NCI-H446 (cell line): ENCODE measurements around the gene ELAVL1.
"Not testable (repeated sequence)": the region's sequence is repeated elsewhere in the genome, so short reads cannot be mapped to it uniquely, and the experiment has no call there.

Source experiments
- DNase-seq, 2 experiments: peaks; one replicate each; lab custom pipeline; 2025; lab: John Stamatoyannopoulos, UW

The ELAVL1 gene

GRCh38 chr19:7921967-7922835 lies 83.2 kb downstream of the ELAVL1 start:
- DNase-seq, result no peak

- no peak for DNase-seq
Measured at GRCh38 chr19:7921302-7921966, 84.0 kb downstream of the ELAVL1 start.

GRCh38 chr19:7920519-7921301 lies 84.7 kb downstream of the ELAVL1 start:
- DNase-seq, result peak; percentile 96 to 99

- peak; percentile 94 to 98 for DNase-seq
Measured at GRCh38 chr19:7919610-7920518, 85.6 kb downstream of the ELAVL1 start, which contains the start of gene SNAPC2. Gene SNAPC2, plus strand, starts transcription at chr19:7920338. Its CDS starts 29 bp downstream, at chr19:7920367.

- DNase-seq, result no peak
Measured at GRCh38 chr19:7918615-7919421, 86.6 kb downstream of the ELAVL1 start.

GRCh38 chr19:7918062-7918614 lies 87.3 kb downstream of the ELAVL1 start:
- not testable (repeated sequence) for DNase-seq

GRCh38 chr19:7917267-7918061 lies 88.0 kb downstream of the ELAVL1 start:
- DNase-seq, result no peak

- DNase-seq, result no peak
Measured at GRCh38 chr19:7916955-7917266, 88.5 kb downstream of the ELAVL1 start.

GRCh38 chr19:7916103-7916954 lies 89.1 kb downstream of the ELAVL1 start:
- DNase-seq, result peak in 1 of 2 experiments; percentile 32

- no peak for DNase-seq
Measured at GRCh38 chr19:7915250-7916102, 90.0 kb downstream of the ELAVL1 start.

GRCh38 chr19:7914598-7915045 lies 90.8 kb downstream of the ELAVL1 start, which contains the start of gene TGFBR3L:
Gene TGFBR3L, plus strand, starts transcription at chr19:7914830.
- DNase-seq, result no peak

- no peak for DNase-seq
Measured at GRCh38 chr19:7914099-7914498, 91.3 kb downstream of the ELAVL1 start.

- no peak for DNase-seq
Measured at GRCh38 chr19:7913652-7914051, 91.8 kb downstream of the ELAVL1 start.

- DNase-seq, result no peak
Measured at GRCh38 chr19:7912697-7913564, 92.5 kb downstream of the ELAVL1 start.

- DNase-seq, result no peak
Measured at GRCh38 chr19:7912144-7912696, 93.2 kb downstream of the ELAVL1 start.
